IPS DF 6.9 (cell line): ENCODE measurements around the gene TGM6.

Source experiments
- DNase-seq: peaks from one replicate; pipeline ENCODE4 v3.0.0-alpha.2; 2013; ENCODE audit warnings: low read depth, low spot score
- H3K27ac ChIP-seq: one replicate; pipeline ENCODE4 v1.5.1; 2013; ENCODE audit warnings: low read length, control low read depth
- H3K27me3 ChIP-seq: 2 replicates; pipeline ENCODE4 v1.6.1; 2013; ENCODE audit warnings: mild to moderate bottlenecking, low read length; ENCODE audit not compliant: control insufficient read depth, insufficient read depth
- H3K36me3 ChIP-seq: 2 replicates; pipeline ENCODE4 v1.6.1; 2013; ENCODE audit warnings: low read length; ENCODE audit not compliant: control insufficient read depth, insufficient read depth
- H3K4me1 ChIP-seq: 2 replicates; pipeline ENCODE4 v1.6.1; 2013; ENCODE audit warnings: low read length; ENCODE audit not compliant: control insufficient read depth, insufficient read depth
- H3K4me3 ChIP-seq: 2 replicates; pipeline ENCODE4 v1.5.1; 2013; ENCODE audit warnings: mild to moderate bottlenecking, low read length
- H3K9me3 ChIP-seq: 2 replicates; pipeline ENCODE4 v1.6.1; 2013; ENCODE audit warnings: low read length, inconsistent platforms; ENCODE audit not compliant: control insufficient read depth, insufficient read depth
- WGBS: extraction: QIAGEN DNeasy Blood & Tissue Kit; methylation state at CpG from one replicate; pipeline ENCODE4 v1.1.7; 2013; ENCODE audit warnings: mixed read lengths, missing lambda C conversion rate; ENCODE audit not compliant: insufficient read length, insufficient coverage; 5-methylcytosine and 5-hydroxymethylcytosine counted together

TGM6 gene

DNA sequence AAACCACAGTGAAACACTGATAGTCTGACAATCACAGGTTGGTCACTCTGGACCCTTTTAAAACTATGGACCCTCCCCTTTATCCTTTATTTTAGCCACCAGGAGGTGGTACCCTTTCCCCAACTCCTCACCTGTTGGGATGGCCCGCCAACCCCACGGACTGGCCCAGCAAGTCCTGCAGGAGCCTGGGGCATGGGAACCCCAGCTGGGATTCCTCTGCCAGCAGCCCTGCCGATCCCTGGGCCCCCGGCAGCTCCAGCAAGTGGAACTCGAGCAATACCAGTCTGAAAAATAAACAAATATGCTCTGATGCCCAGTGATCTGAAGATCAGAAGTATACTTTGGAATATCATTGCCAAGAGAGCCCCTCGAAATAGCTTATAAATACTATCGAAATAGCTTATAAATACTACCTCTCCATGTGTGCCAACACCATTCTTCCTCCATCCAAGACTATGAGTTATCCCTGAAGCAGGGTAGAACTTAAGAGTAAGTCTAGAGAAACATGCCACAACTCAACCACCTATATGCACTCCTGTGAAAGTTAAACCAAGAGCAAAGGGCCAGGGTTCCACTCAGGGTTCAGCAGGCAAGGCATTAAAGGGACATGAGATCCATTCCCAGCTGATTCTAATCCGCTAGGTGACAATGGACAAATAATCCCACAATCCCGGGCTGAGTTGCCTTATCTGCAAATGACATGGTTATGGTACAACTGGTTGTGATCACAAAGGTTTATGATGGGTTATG is 83.1 kb downstream of the TGM6 start:
- Histone ChIP-seq H3K36me3 (peaks cover 56% of the 10 kb centered on the region), H3K27ac (no peak overlapping the region), H3K4me1 (no peaks in the 10 kb centered on the region; the same call in 1 of the 2 replicates), H3K27me3 (no peaks in the 10 kb centered on the region), H3K4me3 (no peak overlapping the region), H3K9me3 (no peaks in the 10 kb centered on the region)
- DNase-seq, result no peak
- WGBS, result no CpG with 5 or more reads among the region's 9 CpGs

DNA sequence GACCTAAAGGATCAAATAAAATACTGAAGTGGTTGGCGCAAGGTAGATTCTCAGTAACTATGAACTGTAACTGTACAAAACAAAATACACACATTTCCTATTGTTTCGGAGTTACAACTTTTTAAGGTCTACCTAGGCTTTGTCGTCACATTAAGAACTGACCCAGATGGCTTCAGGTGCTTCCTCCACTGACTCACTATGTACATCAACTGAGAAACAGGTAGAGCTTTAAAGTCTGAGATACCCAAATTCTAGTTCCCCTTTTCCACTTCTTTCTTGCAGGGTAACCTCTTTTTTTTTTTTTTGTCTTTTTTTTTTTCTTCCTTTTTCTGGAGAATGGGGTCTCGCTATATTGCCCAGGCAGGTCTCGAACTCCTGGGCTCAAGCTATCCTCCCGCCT is 84.4 kb downstream of the TGM6 start:
- Histone ChIP-seq H3K9me3 (no peaks in the 10 kb centered on the region), H3K27ac (no peak overlapping the region), H3K4me1 (no peaks in the 10 kb centered on the region; the same call in 1 of the 2 replicates), H3K27me3 (no peaks in the 10 kb centered on the region), H3K36me3 (peaks cover 56% of the 10 kb centered on the region), H3K4me3 (no peak overlapping the region)
- DNase-seq, result no peak
- no CpG with 5 or more reads among the region's 6 CpGs for WGBS

DNA sequence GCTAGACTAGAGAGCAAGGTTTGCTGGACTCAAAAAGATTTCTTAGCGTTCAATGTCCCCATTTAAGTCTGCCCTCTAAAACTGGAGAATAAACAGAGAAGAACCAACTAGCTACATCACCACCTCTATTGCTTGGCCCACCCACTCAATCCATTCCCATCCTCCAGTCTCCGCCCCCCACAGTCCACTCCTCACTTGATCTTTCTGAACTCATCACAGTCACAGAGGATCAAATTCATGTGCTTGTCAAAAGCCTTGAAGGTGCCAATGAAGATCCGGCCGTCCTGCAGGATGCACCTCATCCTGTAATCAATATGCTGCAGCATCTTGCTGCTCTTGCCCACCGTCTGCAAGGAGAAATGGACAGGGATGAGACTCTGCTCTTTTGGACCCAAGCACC is 86.7 kb downstream of the TGM6 start:
- no peaks in the 10 kb centered on the region; the same call in 1 of the 2 replicates for H3K4me1 ChIP-seq
- H3K4me3 ChIP-seq, result no peak overlapping the region
- peaks cover 44% of the 10 kb centered on the region for H3K36me3 ChIP-seq
- no peaks in the 10 kb centered on the region for H3K9me3 ChIP-seq
- DNase-seq, result no peak
- no peaks in the 10 kb centered on the region for H3K27me3 ChIP-seq
- no peak overlapping the region for H3K27ac ChIP-seq
- WGBS, result no CpG with 5 or more reads among the region's 5 CpGs

GRCh38 chr20:2468581-2469407 is 88.1 kb downstream of the TGM6 start:
- H3K36me3 ChIP-seq, result peaks cover 31% of the 10 kb centered on the region; the same call in 1 of the 2 replicates

GRCh38 chr20:2469991-2470422 is 89.3 kb downstream of the TGM6 start:
- H3K4me3 ChIP-seq, result peak overlapping the region; percentile 81
- H3K27ac ChIP-seq, result no peak overlapping the region
- no peaks in the 10 kb centered on the region for H3K27me3 ChIP-seq
- peaks cover 23% of the 10 kb centered on the region; the same call in 1 of the 2 replicates for H3K36me3 ChIP-seq
- no peak for DNase-seq
- H3K4me1 ChIP-seq, result no peaks in the 10 kb centered on the region; the same call in 1 of the 2 replicates
- H3K9me3 ChIP-seq, result no peaks in the 10 kb centered on the region
- no CpG with 5 or more reads among the region's 19 CpGs for WGBS

More at GRCh38 chr20:2468581-2469407, 88.1 kb downstream of the TGM6 start:
- no peaks in the 10 kb centered on the region for H3K9me3 ChIP-seq
- no peaks in the 10 kb centered on the region for H3K27me3 ChIP-seq
- no peaks in the 10 kb centered on the region; the same call in 1 of the 2 replicates for H3K4me1 ChIP-seq
- peak overlapping the region; percentile 23; the same call in 1 of the 2 replicates for H3K4me3 ChIP-seq
- WGBS, result no CpG with 5 or more reads among the region's 11 CpGs
- no peak for DNase-seq
- no peak overlapping the region for H3K27ac ChIP-seq

- Histone ChIP-seq H3K36me3 (peaks cover 18% of the 10 kb centered on the region; the same call in 1 of the 2 replicates), H3K27me3 (no peaks in the 10 kb centered on the region), H3K4me3 (peak within 1 kb of the TSS; percentile 81), H3K4me1 (no peaks in the 10 kb centered on the region; the same call in 1 of the 2 replicates), H3K27ac (no peak within 1 kb of the TSS), H3K9me3 (no peaks in the 10 kb centered on the region)
- peak; percentile 92 for DNase-seq
- WGBS, result no CpG with 5 or more reads among the region's 53 CpGs
Measured at GRCh38 chr20:2470423-2471193, 89.9 kb downstream of the TGM6 start, which contains the start of gene SNRPB. Gene SNRPB (minus strand): TSS chr20:2470789. CDS start chr20:2470690, 99 bp downstream.

DNA sequence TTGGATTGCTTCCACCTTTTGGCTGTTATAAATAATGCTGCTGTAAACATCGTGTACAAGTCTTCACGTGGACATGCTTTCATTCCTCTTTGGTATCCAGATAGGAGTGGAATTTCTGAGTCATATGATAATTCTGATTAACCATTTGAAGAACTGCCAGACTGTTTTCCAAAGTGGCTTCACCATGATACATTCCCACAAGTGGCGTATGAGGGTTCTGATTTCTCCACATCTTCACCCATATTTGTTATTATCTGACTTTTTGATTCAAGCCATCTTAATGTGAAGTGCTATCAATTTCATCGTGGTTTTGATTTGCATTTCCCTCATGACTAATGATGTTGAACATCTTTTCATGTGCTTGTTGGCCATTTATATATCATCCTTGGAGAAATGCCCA is 92.8 kb downstream of the TGM6 start:
- no peaks in the 10 kb centered on the region for H3K27me3 ChIP-seq
- no CpG with 5 or more reads among the region's 4 CpGs for WGBS
- H3K36me3 ChIP-seq, result no peaks in the 10 kb centered on the region
- no peaks in the 10 kb centered on the region for H3K9me3 ChIP-seq
- H3K4me1 ChIP-seq, result no peaks in the 10 kb centered on the region; the same call in 1 of the 2 replicates
- no peak overlapping the region for H3K4me3 ChIP-seq
- H3K27ac ChIP-seq, result no peak overlapping the region
- no peak for DNase-seq

DNA sequence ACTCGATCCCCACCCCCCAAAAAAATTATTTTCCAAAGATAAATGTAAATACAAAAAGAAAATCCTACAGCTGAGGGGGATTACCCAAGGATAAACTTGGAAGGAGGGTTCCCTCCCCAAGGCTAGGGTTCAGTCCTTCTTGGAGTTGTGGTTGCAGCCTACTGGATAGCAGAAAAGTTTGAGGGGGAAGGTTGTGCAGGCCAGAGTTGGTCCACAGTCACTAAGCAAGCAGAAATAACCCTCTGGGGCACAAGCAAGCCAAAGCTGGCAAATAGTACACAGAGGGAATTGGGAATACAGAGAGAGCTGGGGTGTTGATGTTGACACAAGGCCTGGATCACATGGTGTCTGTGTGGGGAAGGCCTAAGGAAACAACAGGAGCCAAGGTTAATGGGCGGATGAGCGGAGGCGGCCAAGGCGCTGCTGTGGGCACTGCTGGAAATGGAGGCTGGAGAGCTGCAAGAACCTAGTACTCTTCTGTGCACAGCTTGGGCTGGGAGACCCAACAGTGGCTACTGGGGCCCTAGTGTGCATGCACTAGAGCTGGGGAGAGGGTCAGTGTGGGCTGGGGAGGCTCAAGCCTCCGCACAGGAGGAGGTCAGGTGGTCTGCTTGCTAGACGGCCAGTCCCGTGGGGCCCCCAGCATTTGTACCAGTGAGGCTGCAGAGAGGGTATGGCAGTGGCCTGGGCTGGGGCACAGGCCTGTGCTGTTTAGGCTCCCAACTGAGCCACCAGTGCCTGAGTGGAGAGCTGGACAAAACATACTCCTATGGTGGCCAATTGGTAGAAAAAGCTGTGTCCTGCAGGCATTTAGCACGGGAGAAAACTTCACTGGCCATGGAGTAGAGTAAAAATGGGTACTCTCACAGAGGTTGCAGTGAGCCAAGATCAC is 95.4 kb downstream of the TGM6 start:
- Histone ChIP-seq H3K9me3 (no peaks in the 10 kb centered on the region), H3K36me3 (no peaks in the 10 kb centered on the region), H3K27me3 (no peaks in the 10 kb centered on the region), H3K4me3 (no peak overlapping the region), H3K4me1 (no peaks in the 10 kb centered on the region), H3K27ac (no peak overlapping the region)
- DNase-seq, result no peak
- no CpG with 5 or more reads among the region's 9 CpGs for WGBS

- Histone ChIP-seq H3K9me3 (no peaks in the 10 kb centered on the region), H3K36me3 (no peaks in the 10 kb centered on the region), H3K4me3 (no peak overlapping the region), H3K27ac (no peak overlapping the region), H3K27me3 (no peaks in the 10 kb centered on the region), H3K4me1 (no peaks in the 10 kb centered on the region)
- DNase-seq, result no peak
- no CpG with 5 or more reads among the region's 5 CpGs for WGBS
Measured at GRCh38 chr20:2476742-2477615, 96.3 kb downstream of the TGM6 start.
